Skin of body (tissue), 1 donor: Measurements from ENCODE around the gene CCDC134. TPM values are rescaled to one million over a fixed set of nuclear protein-coding genes. Genes with fewer than 3 reads are reported as not detected.

ENCODE experiments used
- total RNA-seq: library from RNA; depleted of rRNA; stranded (reverse); fragments of >200 nt; gene quantifications from one replicate; pipeline ENCODE4 v1.2.3, GENCODE V29; 2014

Gene CCDC134
- total RNA-seq, 1 donor from 2014 or later = 11.4 TPM

Other genes with a start within 250 kb of the CCDC134 start
- gene CSDC2, start 239.7 kb upstream of the CCDC134 start, total RNA-seq = 0.49 TPM
- 13.9 TPM for gene PMM1, start 210.8 kb upstream of the CCDC134 start, total RNA-seq
- 10.2 TPM for gene DESI1, start 179.6 kb upstream of the CCDC134 start, total RNA-seq
- 191 TPM for gene XRCC6, start 179.4 kb upstream of the CCDC134 start, total RNA-seq
- gene SNU13, start 111.8 kb upstream of the CCDC134 start, total RNA-seq = 41.4 TPM
- 0.59 TPM for gene MEI1, start 101.2 kb upstream of the CCDC134 start, total RNA-seq
- gene SREBF2, start 32.4 kb downstream of the CCDC134 start, total RNA-seq = 49.7 TPM
- not detected for gene SHISA8, start 114.4 kb downstream of the CCDC134 start, total RNA-seq
- 0.59 TPM for gene TNFRSF13C, start 126.1 kb downstream of the CCDC134 start, total RNA-seq
- gene CENPM, start 146.5 kb downstream of the CCDC134 start, total RNA-seq = 8.4 TPM
- 1.9 TPM for gene SEPTIN3, start 168.8 kb downstream of the CCDC134 start, total RNA-seq
- 2.6 TPM for gene WBP2NL, start 198.1 kb downstream of the CCDC134 start, total RNA-seq